ENCODE measurements around the gene NPPB.

The NPPB gene

GRCh38 chr1:11825131-11825530 is 33.6 kb downstream of the NPPB start:
- TF ChIP-seq, protein P1, sequence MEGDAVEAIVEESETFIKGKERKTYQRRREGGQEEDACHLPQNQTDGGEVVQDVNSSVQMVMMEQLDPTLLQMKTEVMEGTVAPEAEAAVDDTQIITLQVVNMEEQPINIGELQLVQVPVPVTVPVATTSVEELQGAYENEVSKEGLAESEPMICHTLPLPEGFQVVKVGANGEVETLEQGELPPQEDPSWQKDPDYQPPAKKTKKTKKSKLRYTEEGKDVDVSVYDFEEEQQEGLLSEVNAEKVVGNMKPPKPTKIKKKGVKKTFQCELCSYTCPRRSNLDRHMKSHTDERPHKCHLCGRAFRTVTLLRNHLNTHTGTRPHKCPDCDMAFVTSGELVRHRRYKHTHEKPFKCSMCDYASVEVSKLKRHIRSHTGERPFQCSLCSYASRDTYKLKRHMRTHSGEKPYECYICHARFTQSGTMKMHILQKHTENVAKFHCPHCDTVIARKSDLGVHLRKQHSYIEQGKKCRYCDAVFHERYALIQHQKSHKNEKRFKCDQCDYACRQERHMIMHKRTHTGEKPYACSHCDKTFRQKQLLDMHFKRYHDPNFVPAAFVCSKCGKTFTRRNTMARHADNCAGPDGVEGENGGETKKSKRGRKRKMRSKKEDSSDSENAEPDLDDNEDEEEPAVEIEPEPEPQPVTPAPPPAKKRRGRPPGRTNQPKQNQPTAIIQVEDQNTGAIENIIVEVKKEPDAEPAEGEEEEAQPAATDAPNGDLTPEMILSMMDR (IDR thresholded peaks at IDR 0.05; ENCODE audit: low read length), result no peak
- no peak for TF ChIP-seq EZH2 (IDR thresholded peaks at IDR 0.05; ENCODE audit: borderline replicate concordance, low read length)
- H3K27ac ChIP-seq (ENCODE audit: low read depth, low read length, poor library complexity, severe bottlenecking), result no peak overlapping the region

GRCh38 chr1:11823366-11824137 is 35.2 kb downstream of the NPPB start:
- Histone ChIP-seq H3K9me2 (ENCODE audit: low read depth, low read length) (no peaks in the 10 kb centered on the region), H4K20me1 (ENCODE audit: insufficient read depth, low read length) (no peaks in the 10 kb centered on the region), H3K4me3 (ENCODE audit: low read depth, low read length, poor library complexity, severe bottlenecking) (no peak overlapping the region), H3K9me3 (ENCODE audit: low read length) (no peaks in the 10 kb centered on the region), H3K79me2 (ENCODE audit: insufficient read depth, low read length) (no peaks in the 10 kb centered on the region), H3K4me2 (ENCODE audit: low read length) (no peak overlapping the region), H3K36me3 (ENCODE audit: insufficient read depth, low read length) (peaks cover 53% of the 10 kb centered on the region), H3K9ac (ENCODE audit: low read length) (no peak overlapping the region), H3K4me1 (ENCODE audit: insufficient read depth, low read length, severe bottlenecking) (no peaks in the 10 kb centered on the region), H3F3A (ENCODE audit: insufficient read depth, low read length) (no peaks in the 10 kb centered on the region), H2AFZ (ENCODE audit: low read length) (no peak overlapping the region), H3K27ac (ENCODE audit: low read depth, low read length, poor library complexity, severe bottlenecking) (no peak overlapping the region), H3K27me3 (ENCODE audit: insufficient read depth, low read length) (no peaks in the 10 kb centered on the region)
- no peak for TF ChIP-seq EZH2 (IDR thresholded peaks at IDR 0.05; ENCODE audit: borderline replicate concordance, low read length)
- TF ChIP-seq, protein P1 (IDR thresholded peaks at IDR 0.05; ENCODE audit: low read length), result no peak

More at GRCh38 chr1:11825131-11825530, 33.6 kb downstream of the NPPB start:
- peaks cover 53% of the 10 kb centered on the region for H3K36me3 ChIP-seq (ENCODE audit: insufficient read depth, low read length)
- H3K4me1 ChIP-seq (ENCODE audit: insufficient read depth, low read length, severe bottlenecking), result no peaks in the 10 kb centered on the region
- no peak overlapping the region for H3K4me3 ChIP-seq (ENCODE audit: low read depth, low read length, poor library complexity, severe bottlenecking)
- no peaks in the 10 kb centered on the region for H3F3A ChIP-seq (ENCODE audit: insufficient read depth, low read length)
- H3K9me2 ChIP-seq (ENCODE audit: low read depth, low read length), result no peaks in the 10 kb centered on the region
- H3K27me3 ChIP-seq (ENCODE audit: insufficient read depth, low read length), result no peaks in the 10 kb centered on the region
- H4K20me1 ChIP-seq (ENCODE audit: insufficient read depth, low read length), result no peaks in the 10 kb centered on the region
- no peaks in the 10 kb centered on the region for H3K9me3 ChIP-seq (ENCODE audit: low read length)
- no peak overlapping the region for H2AFZ ChIP-seq (ENCODE audit: low read length)
- H3K9ac ChIP-seq (ENCODE audit: low read length), result no peak overlapping the region
- no peaks in the 10 kb centered on the region for H3K79me2 ChIP-seq (ENCODE audit: insufficient read depth, low read length)
- no peak overlapping the region for H3K4me2 ChIP-seq (ENCODE audit: low read length)

DNA sequence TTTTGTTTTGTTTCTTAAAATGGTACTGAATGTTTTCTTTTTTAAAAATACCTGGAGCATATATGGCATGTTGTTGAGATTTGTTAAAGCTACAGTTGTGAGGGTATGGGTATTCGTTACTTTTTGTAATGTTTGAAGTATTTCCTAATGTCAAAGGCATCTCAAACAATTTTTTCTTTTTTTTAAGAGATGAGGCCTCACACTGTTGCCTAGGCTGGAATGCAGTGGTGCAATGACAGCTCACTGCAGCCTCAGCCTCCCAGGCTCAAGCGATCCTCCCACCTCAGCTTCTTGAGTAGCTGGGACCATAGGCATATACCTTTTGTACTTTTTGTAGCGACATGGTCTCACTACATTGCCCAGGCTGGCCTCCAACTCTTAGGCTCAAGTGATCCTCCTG is 36.7 kb downstream of the NPPB start:
- Histone ChIP-seq H3K4me2 (ENCODE audit: low read length) (no peak overlapping the region), H3K9ac (ENCODE audit: low read length) (no peak overlapping the region), H4K20me1 (ENCODE audit: insufficient read depth, low read length) (no peaks in the 10 kb centered on the region), H3K27ac (ENCODE audit: low read depth, low read length, poor library complexity, severe bottlenecking) (no peak overlapping the region), H3K79me2 (ENCODE audit: insufficient read depth, low read length) (no peaks in the 10 kb centered on the region), H3F3A (ENCODE audit: insufficient read depth, low read length) (no peaks in the 10 kb centered on the region), H2AFZ (ENCODE audit: low read length) (no peak overlapping the region), H3K9me3 (ENCODE audit: low read length) (no peaks in the 10 kb centered on the region), H3K4me3 (ENCODE audit: low read depth, low read length, poor library complexity, severe bottlenecking) (no peak overlapping the region), H3K4me1 (ENCODE audit: insufficient read depth, low read length, severe bottlenecking) (no peaks in the 10 kb centered on the region), H3K9me2 (ENCODE audit: low read depth, low read length) (no peaks in the 10 kb centered on the region), H3K36me3 (ENCODE audit: insufficient read depth, low read length) (peaks cover 54% of the 10 kb centered on the region), H3K27me3 (ENCODE audit: insufficient read depth, low read length) (no peaks in the 10 kb centered on the region)
- TF ChIP-seq, protein P1 (IDR thresholded peaks at IDR 0.05; ENCODE audit: low read length), result no peak
- no peak for TF ChIP-seq EZH2 (IDR thresholded peaks at IDR 0.05; ENCODE audit: borderline replicate concordance, low read length)

Data from OCI-LY1 (cell line).